BJ (cell line): Measurements from ENCODE around the gene HADHA. TPM values are rescaled to one million over a fixed set of nuclear protein-coding genes. Genes with fewer than 3 reads are reported as not detected.

Experiments
- CTCF ChIA-PET: fragments of 350-600 bp; formaldehyde crosslinking; extraction: SDS; loops from one replicate; lab custom pipeline; 2021; ENCODE audit warnings: antibody characterized with exemption, inconsistent platforms; lab: Yijun Ruan, JAX
- POLR2A ChIA-PET: fragments of 300-600 bp; sonication (Branson Sonifier 250); formaldehyde crosslinking; extraction: SDS; loops from one replicate; lab custom pipeline; 2021; ENCODE audit warnings: antibody characterized with exemption; lab: Charles Lee
- DNase-seq: peaks from one replicate; pipeline ENCODE4 v3.0.0-alpha.2; 2011; ENCODE audit warnings: low read depth
- H3K27me3 ChIP-seq: 2 replicates; pipeline ENCODE4 v1.6.0; 2011; ENCODE audit warnings: low read length; ENCODE audit not compliant: control insufficient read depth, insufficient read depth
- H3K36me3 ChIP-seq: 2 replicates; pipeline ENCODE4 v1.5.1; 2011; ENCODE audit warnings: low read length; ENCODE audit not compliant: control insufficient read depth, insufficient read depth
- H3K4me3 ChIP-seq: 2 replicates; pipeline ENCODE4 v1.5.1; 2011; ENCODE audit warnings: low read depth, mild to moderate bottlenecking, control low read depth, low read length
- CTCF ChIP-seq: IDR thresholded peaks from 2 replicates; pipeline ENCODE4 v1.5.1; 2011; ENCODE audit warnings: low read depth, mild to moderate bottlenecking, control low read depth, inconsistent platforms, low read length, moderate library complexity; ENCODE audit not compliant: insufficient read depth
- polyA plus RNA-seq: library from polyadenylated mRNA; depleted of rRNA; stranded (reverse); fragments of >200 nt; gene quantifications from 2 replicates; pipeline ENCODE4 v1.2.3, GENCODE V29; 2011

Gene HADHA
- polyA plus RNA-seq, 1 experiment: 111 TPM

- DNase-seq: no peak
- ChIA-PET CTCF (interaction anchor here (1.7 kb wide), 1 partner anchor 93 kb away, joined by 8 read pairs; no protein-coding TSS in a partner anchor), POLR2A (no interaction called here)
- no peak for TF ChIP-seq CTCF
- Histone ChIP-seq H3K36me3 (peaks cover 11% of the 10 kb centered on the region), H3K27me3 (no peaks in the 10 kb centered on the region), H3K4me3 (no peak overlapping the region)
Measured at GRCh38 chr2:26237868-26238267, 6.6 kb downstream of the HADHA start.

GRCh38 chr2:26235089-26235488 is 9.3 kb downstream of the HADHA start:
- ChIA-PET POLR2A (no interaction called here), CTCF (interaction anchor here (0.9 to 1.1 kb wide), 2 partner anchors 8 to 12 kb away, joined by 4 read pairs; no protein-coding TSS in a partner anchor)
- Histone ChIP-seq H3K27me3 (no peaks in the 10 kb centered on the region), H3K4me3 (no peak overlapping the region), H3K36me3 (peaks cover 14% of the 10 kb centered on the region)
- no peak for DNase-seq
- TF ChIP-seq CTCF: peak; percentile 16; the same call in 1 of the 2 replicates

GRCh38 chr2:26230806-26231205 is 13.6 kb downstream of the HADHA start:
- CTCF ChIA-PET: interaction anchor here (0.9 kb wide), 1 partner anchor 95 kb away, joined by 3 read pairs; no protein-coding TSS in a partner anchor
- POLR2A ChIA-PET: no interaction called here
- TF ChIP-seq CTCF: no peak
- Histone ChIP-seq H3K27me3 (no peaks in the 10 kb centered on the region), H3K4me3 (no peak overlapping the region), H3K36me3 (peaks cover 15% of the 10 kb centered on the region)
- no peak for DNase-seq

- TF ChIP-seq CTCF: no peak
- ChIA-PET CTCF (interaction anchor here (1.0 kb wide), 1 partner anchor 18 kb away, joined by 3 read pairs; no protein-coding TSS in a partner anchor), POLR2A (no interaction called here)
- no peak for DNase-seq
- H3K27me3 ChIP-seq: no peaks in the 10 kb centered on the region
- peaks cover 12% of the 10 kb centered on the region for H3K36me3 ChIP-seq
- H3K4me3 ChIP-seq: no peak overlapping the region
Measured at GRCh38 chr2:26229595-26229994, 14.8 kb downstream of the HADHA start.

- TF ChIP-seq CTCF: no peak
- Histone ChIP-seq H3K27me3 (no peaks in the 10 kb centered on the region), H3K36me3 (peaks cover 9% of the 10 kb centered on the region), H3K4me3 (no peak overlapping the region)
- no peak for DNase-seq
- POLR2A ChIA-PET: no interaction called here
- CTCF ChIA-PET: no interaction called here
Measured at GRCh38 chr2:26224095-26224494, 20.3 kb downstream of the HADHA start.
